HEK293T (cell line): Measurements from ENCODE around the gene XDH.

ENCODE experiments used
- ARNT ChIP-seq: fragments of 450-650 bp; IDR thresholded peaks from 2 replicates; pipeline ENCODE4 v1.6.1; 2017; ENCODE audit warnings: mild to moderate bottlenecking
- BHLHE40 ChIP-seq: fragments of 450-650 bp; IDR thresholded peaks from 2 replicates; pipeline ENCODE4 v1.6.1; 2016; ENCODE audit warnings: mild to moderate bottlenecking, moderate library complexity, borderline replicate concordance
- ELF4 ChIP-seq: fragments of 450-650 bp; IDR thresholded peaks from 2 replicates; pipeline ENCODE4 v1.6.1; 2017; ENCODE audit warnings: antibody characterized with exemption
- FOXA1 ChIP-seq: fragments of 450-650 bp; IDR thresholded peaks from 2 replicates; pipeline ENCODE4 v1.6.1; 2016; ENCODE audit warnings: mild to moderate bottlenecking
- FOXK2 ChIP-seq: fragments of 450-650 bp; IDR thresholded peaks from 2 replicates; pipeline ENCODE4 v1.6.1; 2016; ENCODE audit warnings: mild to moderate bottlenecking
- FOXM1 ChIP-seq: fragments of 450-650 bp; IDR thresholded peaks from 2 replicates; pipeline ENCODE4 v1.6.1; 2017; ENCODE audit warnings: mild to moderate bottlenecking, borderline replicate concordance
- HDGF ChIP-seq: fragments of 450-650 bp; IDR thresholded peaks from 2 replicates; pipeline ENCODE4 v1.6.1; 2017; ENCODE audit warnings: antibody characterized with exemption, borderline replicate concordance
- L3MBTL2 ChIP-seq: fragments of 450-650 bp; conservative IDR thresholded peaks from 2 replicates; pipeline ENCODE4 v1.6.1; 2016; ENCODE audit warnings: mild to moderate bottlenecking
- LEF1 ChIP-seq: fragments of 450-650 bp; IDR thresholded peaks from 2 replicates; pipeline ENCODE4 v1.6.1; 2017; ENCODE audit warnings: mild to moderate bottlenecking, borderline replicate concordance
- NFRKB ChIP-seq: fragments of 450-650 bp; IDR thresholded peaks from 2 replicates; pipeline ENCODE4 v1.6.1; 2016; ENCODE audit warnings: mild to moderate bottlenecking, moderate library complexity
- SP1 ChIP-seq: fragments of 450-650 bp; IDR thresholded peaks from 2 replicates; pipeline ENCODE4 v1.6.1; 2017
- SUZ12 ChIP-seq: fragments of 450-650 bp; IDR thresholded peaks from 2 replicates; pipeline ENCODE4 v1.6.1; 2016; ENCODE audit warnings: mild to moderate bottlenecking
- TARDBP ChIP-seq: fragments of 450-650 bp; IDR thresholded peaks from 2 replicates; pipeline ENCODE4 v1.6.1; 2016
- ZNF384 ChIP-seq: fragments of 450-650 bp; IDR thresholded peaks from 2 replicates; pipeline ENCODE4 v1.6.1; 2016

- TF ChIP-seq TARDBP: no peak
- no peak for TF ChIP-seq ZNF384
- TF ChIP-seq NFRKB: no peak
- no peak for TF ChIP-seq HDGF
- no peak for TF ChIP-seq LEF1
- TF ChIP-seq SP1: no peak
- no peak for TF ChIP-seq L3MBTL2
- no peak for TF ChIP-seq FOXM1
- no peak for TF ChIP-seq FOXA1
- no peak for TF ChIP-seq ARNT
- TF ChIP-seq SUZ12: no peak
- TF ChIP-seq BHLHE40: no peak
- no peak for TF ChIP-seq FOXK2
- TF ChIP-seq ELF4: no peak
These were observed 35.6 kb downstream of the XDH start for GRCh38 chr2:31378791-31379501.
